H1 (cell line): ENCODE results near the gene ZFP36L1. TPM values are rescaled to one million over a fixed set of nuclear protein-coding genes. Genes with fewer than 3 reads are reported as not detected.

ENCODE experiments used
- ATF2 ChIP-seq: IDR thresholded peaks from 2 replicates; pipeline ENCODE4 v1.6.1; 2012; ENCODE audit warnings: low read length, inconsistent platforms
- E2F6 ChIP-seq: IDR thresholded peaks from 2 replicates; pipeline ENCODE4 v1.6.1; 2012; ENCODE audit warnings: inconsistent platforms
- EP300 ChIP-seq, 2 experiments: IDR thresholded peaks; 1 replicate in 1 of 2; 2 replicates in 1 of 2; pipeline ENCODE4 v1.6.1; 2011 to 2012; ENCODE audit warnings: low read depth in 2 of 2, low read length in 2 of 2, mild to moderate bottlenecking in 2 of 2, borderline replicate concordance in 1 of 2, inconsistent platforms in 1 of 2, moderate library complexity in 1 of 2
- KDM1A ChIP-seq: fragments of 200-600, 300-600 bp; sonication (generic); IDR thresholded peaks from 2 replicates; pipeline ENCODE4 v1.7.1; 2016; ENCODE audit warnings: mild to moderate bottlenecking, low read length, borderline replicate concordance
- KDM5A ChIP-seq: fragments of 200-600 bp; IDR thresholded peaks from 2 replicates; pipeline ENCODE4 v1.7.1; 2012; ENCODE audit warnings: mild to moderate bottlenecking, low read length, inconsistent platforms, mixed read lengths
- RFX5 ChIP-seq: IDR thresholded peaks from 2 replicates; pipeline ENCODE4 v1.6.1; 2011; ENCODE audit warnings: low read depth, low read length, improper control_type of control experiment, borderline replicate concordance
- RXRA ChIP-seq: IDR thresholded peaks from 2 replicates; pipeline ENCODE4 v1.6.1; 2011; ENCODE audit warnings: low read depth, mild to moderate bottlenecking, low read length, moderate library complexity; ENCODE audit not compliant: insufficient read depth
- SIRT6 ChIP-seq: IDR thresholded peaks from one replicate; pipeline ENCODE4 v1.7.1; 2012; ENCODE audit warnings: low read length, inconsistent platforms
- SP2 ChIP-seq: IDR thresholded peaks from 2 replicates; pipeline ENCODE4 v1.6.1; 2012; ENCODE audit warnings: mild to moderate bottlenecking, low read length, inconsistent platforms
- SRF ChIP-seq: IDR thresholded peaks from 2 replicates; pipeline ENCODE4 v1.6.1; 2011; ENCODE audit warnings: mild to moderate bottlenecking, low read depth, low read length, moderate library complexity
- TEAD4 ChIP-seq: IDR thresholded peaks from 2 replicates; pipeline ENCODE4 v1.6.1; 2012; ENCODE audit warnings: low read depth, low read length, inconsistent platforms, mixed read lengths
- YY1 ChIP-seq: IDR thresholded peaks from 2 replicates; pipeline ENCODE4 v1.6.1; 2011; ENCODE audit warnings: low read depth, mild to moderate bottlenecking, low read length
- polyA plus RNA-seq, 7 experiments: library from polyadenylated mRNA; depleted of rRNA in 3 of 7; stranded (reverse) in 5 of 7; unstranded in 2 of 7; fragments of >200 nt in 5 of 7; fragments of 200-250 nt in 2 of 7; gene quantifications; 1 replicate in 5 of 7; 2 replicates in 1 of 7; 4 replicates in 1 of 7; pipeline versions ENCODE4 v1.2.1 to v1.2.3, GENCODE V29; 2011 to 2013; ENCODE audit warnings: missing spikeins in 2 of 7, mixed read lengths in 2 of 7
- total RNA-seq: library from RNA; stranded (reverse); fragmentation: NEBNext Ultra II Directional; extraction: Animal tissue kit (Norgen Biotek cat#: 25700); gene quantifications from 2 replicates; pipeline ENCODE4 v1.2.1, GENCODE V29; 2021

The ZFP36L1 gene
- total and polyA plus RNA-seq, 2 of the 8 experiments (the other 6 are each of a cell fraction or from before 2014, with no cell fraction given), result 80.4 to 132 TPM

- TF ChIP-seq SP2, result no peak
- TF ChIP-seq EP300 (IDR thresholded peaks at IDR 0.05; ENCODE audit: borderline replicate concordance in 1 of 2, low read depth in 2 of 2, low read length in 2 of 2), result no peak
- TF ChIP-seq RFX5, result no peak
- TF ChIP-seq KDM5A, result no peak
- TF ChIP-seq E2F6, result peak; percentile 13; the same call in 1 of the 2 replicates
- no peak for TF ChIP-seq SIRT6
- no peak for TF ChIP-seq RXRA
- TF ChIP-seq KDM1A, result no peak
- TF ChIP-seq YY1, result 0 out of 2 replicates have a peak, but pooled peaks have one; percentile 17
- no peak for TF ChIP-seq SRF
- TF ChIP-seq TEAD4, result no peak
- no peak for TF ChIP-seq ATF2
Measured at GRCh38 chr14:68792678-68792978, 239 bp downstream of the ZFP36L1 start (continued).
